ENCODE measurements around the gene CDH8.

The CDH8 gene

DNA sequence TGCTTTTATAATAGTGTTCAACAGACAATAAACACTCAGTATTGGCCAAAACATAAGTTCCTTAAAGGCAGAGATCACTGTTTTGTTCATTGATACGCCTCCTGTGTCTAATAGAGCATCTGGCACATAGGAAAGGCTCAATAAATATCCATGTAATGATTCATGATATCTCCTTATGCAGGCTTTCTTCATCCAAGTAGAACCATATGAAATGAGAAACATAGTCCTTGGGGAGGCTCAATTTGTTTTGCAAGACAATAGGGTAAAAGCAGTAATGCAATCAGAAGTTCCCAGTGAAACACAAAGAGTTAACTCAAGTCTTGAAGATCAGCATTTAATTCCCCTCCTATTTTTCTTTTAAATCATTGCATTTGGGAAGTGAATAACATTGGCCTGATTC, 16.4 kb downstream of the CDH8 start:
- H3K9me3 ChIP-seq (ENCODE audit: low read depth, low read length), result no peaks in the 10 kb centered on the region
- no peak overlapping the region for H3K27ac ChIP-seq
- TF ChIP-seq FOXP2 (optimal IDR thresholded peaks at IDR 0.05; ENCODE audit: control extremely low read depth, extremely low read length, insufficient read depth), result no peak
- TF ChIP-seq EZH2 (IDR thresholded peaks at IDR 0.05), result no peak
- no peaks in the 10 kb centered on the region for H3K36me3 ChIP-seq (ENCODE audit: insufficient read depth, low read length)
- no peak overlapping the region for H3K9ac ChIP-seq (ENCODE audit: insufficient read length)
- DNase-seq (ENCODE audit: low read depth, low spot score), result no peak
- H3K4me3 ChIP-seq, result no peak overlapping the region

DNA sequence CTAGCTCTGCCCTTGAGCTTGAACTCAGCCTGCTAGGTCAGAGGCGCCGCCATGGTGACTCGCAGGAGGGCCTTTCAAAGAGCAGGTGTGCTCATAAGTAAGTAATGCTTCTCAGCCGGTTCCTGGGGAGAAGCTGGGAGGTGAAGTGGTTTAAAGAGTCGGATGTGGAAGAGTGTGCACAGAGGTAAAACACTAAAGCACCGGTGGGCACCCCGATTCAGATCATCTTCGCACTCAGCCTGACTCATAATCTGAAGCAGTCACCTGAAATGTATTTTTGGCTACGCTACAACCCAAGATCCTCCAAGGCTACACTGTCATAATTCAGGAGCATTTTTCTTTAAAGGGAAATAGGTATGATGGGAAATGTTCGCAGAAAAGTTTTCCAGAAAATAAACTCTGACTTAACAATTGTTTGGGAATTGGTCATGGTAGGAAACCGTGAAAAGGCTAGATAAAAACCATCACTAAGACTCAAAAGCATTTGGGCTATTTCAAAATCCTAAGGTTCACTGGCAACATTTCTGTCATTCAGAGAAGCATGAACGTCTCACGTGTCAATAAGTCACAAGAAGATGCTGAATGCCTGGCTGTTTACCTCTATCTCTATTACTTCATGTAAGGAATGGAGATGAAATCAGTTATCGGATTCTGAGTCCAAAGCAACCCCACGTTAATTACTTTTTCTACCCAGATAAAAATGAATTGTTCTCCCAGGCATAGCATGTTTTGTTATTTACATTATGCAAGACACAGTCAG, 17.8 kb downstream of the CDH8 start:
- Histone ChIP-seq H3K4me3 (no peak overlapping the region), H3K36me3 (ENCODE audit: insufficient read depth, low read length) (no peaks in the 10 kb centered on the region), H3K27ac (no peak overlapping the region), H3K9ac (ENCODE audit: insufficient read length) (no peak overlapping the region), H3K9me3 (ENCODE audit: low read depth, low read length) (no peaks in the 10 kb centered on the region)
- no peak for DNase-seq (ENCODE audit: low read depth, low spot score)
- TF ChIP-seq EZH2 (IDR thresholded peaks at IDR 0.05) (no peak), POLR2AphosphoS5 (IDR thresholded peaks at IDR 0.05; ENCODE audit: borderline replicate concordance, low read depth, low read length) (no peak), FOXP2 (optimal IDR thresholded peaks at IDR 0.05; ENCODE audit: control extremely low read depth, extremely low read length, insufficient read depth) (no peak)

GRCh38 chr16:62014319-62014923, 21.8 kb downstream of the CDH8 start:
- DNase-seq (ENCODE audit: low read depth, low spot score), result no peak
- H3K9me3 ChIP-seq (ENCODE audit: low read depth, low read length), result no peaks in the 10 kb centered on the region
- TF ChIP-seq EZH2 (IDR thresholded peaks at IDR 0.05) (no peak), FOXP2 (optimal IDR thresholded peaks at IDR 0.05; ENCODE audit: control extremely low read depth, extremely low read length, insufficient read depth) (no peak), POLR2AphosphoS5 (IDR thresholded peaks at IDR 0.05; ENCODE audit: borderline replicate concordance, low read depth, low read length) (no peak)

GRCh38 chr16:62010186-62010585, 26.1 kb downstream of the CDH8 start:
- no peak for DNase-seq (ENCODE audit: low read depth, low spot score)
- Histone ChIP-seq H3K36me3 (ENCODE audit: insufficient read depth, low read length) (no peaks in the 10 kb centered on the region), H3K4me3 (no peak overlapping the region), H3K9me3 (ENCODE audit: low read depth, low read length) (no peaks in the 10 kb centered on the region), H3K27ac (no peak overlapping the region), H3K9ac (ENCODE audit: insufficient read length) (no peak overlapping the region)
- TF ChIP-seq POLR2AphosphoS5 (IDR thresholded peaks at IDR 0.05; ENCODE audit: borderline replicate concordance, low read depth, low read length) (no peak), FOXP2 (optimal IDR thresholded peaks at IDR 0.05; ENCODE audit: control extremely low read depth, extremely low read length, insufficient read depth) (no peak), EZH2 (IDR thresholded peaks at IDR 0.05) (no peak)

More at GRCh38 chr16:62014319-62014923, 21.8 kb downstream of the CDH8 start:
- Histone ChIP-seq H3K4me3 (no peak overlapping the region), H3K9ac (ENCODE audit: insufficient read length) (no peak overlapping the region), H3K27ac (no peak overlapping the region), H3K36me3 (ENCODE audit: insufficient read depth, low read length) (no peaks in the 10 kb centered on the region)

DNA sequence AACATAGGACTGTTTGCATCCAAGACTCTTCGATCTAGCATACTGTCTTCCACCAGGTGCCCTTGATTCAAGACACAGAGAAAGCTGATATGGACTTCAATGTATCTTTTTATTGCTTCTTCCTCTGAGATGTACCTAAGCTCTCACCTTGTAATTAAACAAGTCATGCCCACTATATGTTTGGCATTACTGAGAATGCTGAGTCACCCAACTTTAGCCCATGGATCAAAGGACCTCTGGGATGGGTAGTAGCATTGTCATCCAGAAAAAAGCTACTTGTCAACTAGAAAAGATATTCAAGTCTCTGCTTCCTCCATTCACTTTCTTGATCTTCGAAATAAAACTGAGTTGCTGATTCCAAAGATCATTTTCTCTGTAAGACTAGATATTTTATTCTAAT, 37.8 kb downstream of the CDH8 start:
- no peaks in the 10 kb centered on the region for H3K9me3 ChIP-seq (ENCODE audit: low read depth, low read length)
- no peak overlapping the region for H3K4me3 ChIP-seq
- no peak overlapping the region for H3K9ac ChIP-seq (ENCODE audit: insufficient read length)
- no peak for TF ChIP-seq EZH2 (IDR thresholded peaks at IDR 0.05)
- TF ChIP-seq FOXP2 (optimal IDR thresholded peaks at IDR 0.05; ENCODE audit: control extremely low read depth, extremely low read length, insufficient read depth), result no peak
- no peak for TF ChIP-seq POLR2AphosphoS5 (IDR thresholded peaks at IDR 0.05; ENCODE audit: borderline replicate concordance, low read depth, low read length)
- H3K36me3 ChIP-seq (ENCODE audit: insufficient read depth, low read length), result no peaks in the 10 kb centered on the region
- no peak overlapping the region for H3K27ac ChIP-seq
- no peak for DNase-seq (ENCODE audit: low read depth, low spot score)

DNA sequence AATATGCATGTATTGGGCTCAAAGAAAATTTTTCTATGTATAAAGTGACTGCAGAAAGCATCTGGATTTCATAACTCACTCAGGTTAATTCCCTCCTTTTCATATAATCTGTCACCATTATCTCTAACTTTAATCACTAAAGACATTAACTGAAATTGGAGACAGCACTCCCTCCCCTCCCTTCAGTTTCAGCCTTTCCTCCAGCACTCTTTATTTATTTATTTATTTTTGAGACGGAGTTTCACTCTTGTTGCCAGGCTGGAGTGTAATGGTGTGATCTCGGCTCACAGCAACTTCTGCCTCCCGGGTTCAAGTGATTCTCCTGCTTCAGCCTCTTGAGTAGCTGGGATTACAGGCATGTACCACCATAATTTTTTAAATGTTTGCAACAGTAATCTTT, 43.1 kb downstream of the CDH8 start:
- DNase-seq (ENCODE audit: low read depth, low spot score), result no peak
- Histone ChIP-seq H3K27ac (no peak overlapping the region), H3K9ac (ENCODE audit: insufficient read length) (no peak overlapping the region), H3K9me3 (ENCODE audit: low read depth, low read length) (no peaks in the 10 kb centered on the region), H3K4me3 (no peak overlapping the region), H3K36me3 (ENCODE audit: insufficient read depth, low read length) (no peaks in the 10 kb centered on the region)
- TF ChIP-seq POLR2AphosphoS5 (IDR thresholded peaks at IDR 0.05; ENCODE audit: borderline replicate concordance, low read depth, low read length) (no peak), EZH2 (IDR thresholded peaks at IDR 0.05) (no peak), FOXP2 (optimal IDR thresholded peaks at IDR 0.05; ENCODE audit: control extremely low read depth, extremely low read length, insufficient read depth) (no peak)

DNA sequence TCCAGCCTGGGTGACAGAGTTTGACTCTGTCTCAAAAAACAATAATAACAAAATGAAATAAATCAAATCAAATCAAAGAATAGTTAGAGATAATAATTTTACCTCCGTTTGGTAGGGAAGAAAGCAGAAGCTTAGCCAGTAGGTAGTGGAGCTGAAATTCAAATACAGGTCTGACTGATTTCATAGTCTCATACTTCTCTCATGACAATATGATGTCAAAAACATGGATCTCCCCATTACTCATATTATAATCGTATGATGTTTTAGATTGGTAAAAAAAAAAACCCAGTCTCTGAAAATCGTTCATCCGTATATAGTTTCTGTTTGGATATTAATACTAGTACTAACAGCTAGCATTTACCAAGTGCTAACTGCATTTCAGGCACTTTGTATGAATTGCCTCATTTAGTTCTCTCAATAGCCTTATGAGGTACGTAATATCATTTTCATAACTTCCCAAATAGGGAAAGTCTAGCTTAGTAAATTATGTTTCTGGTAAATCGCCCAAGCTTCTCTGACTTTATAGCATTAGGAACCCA, 48.7 kb downstream of the CDH8 start:
- Histone ChIP-seq H3K4me3 (no peak overlapping the region), H3K27ac (no peak overlapping the region), H3K36me3 (ENCODE audit: insufficient read depth, low read length) (no peaks in the 10 kb centered on the region), H3K9me3 (ENCODE audit: low read depth, low read length) (no peaks in the 10 kb centered on the region), H3K9ac (ENCODE audit: insufficient read length) (no peak overlapping the region)
- no peak for TF ChIP-seq POLR2AphosphoS5 (IDR thresholded peaks at IDR 0.05; ENCODE audit: borderline replicate concordance, low read depth, low read length)
- TF ChIP-seq EZH2 (IDR thresholded peaks at IDR 0.05), result no peak
- no peak for TF ChIP-seq FOXP2 (optimal IDR thresholded peaks at IDR 0.05; ENCODE audit: control extremely low read depth, extremely low read length, insufficient read depth)
- DNase-seq (ENCODE audit: low read depth, low spot score), result no peak

DNA sequence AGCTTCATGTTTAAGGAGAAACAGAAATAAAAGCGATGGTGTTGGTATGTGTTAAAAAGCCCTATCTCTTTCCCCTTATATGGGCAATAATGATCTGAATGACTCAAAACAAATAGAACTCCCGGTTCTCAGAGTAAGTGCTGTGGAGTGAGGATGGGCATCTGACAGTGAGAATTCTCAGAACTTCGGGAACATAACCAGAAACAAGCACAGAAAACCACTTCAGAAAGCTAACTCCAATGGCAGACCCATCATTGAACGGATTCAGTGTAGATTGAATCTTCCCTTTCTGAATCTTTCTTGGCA, 67.2 kb downstream of the CDH8 start:
- no peak for DNase-seq (ENCODE audit: low read depth, low spot score)
- Histone ChIP-seq H3K9ac (ENCODE audit: insufficient read length) (no peak overlapping the region), H3K36me3 (ENCODE audit: insufficient read depth, low read length) (no peaks in the 10 kb centered on the region), H3K4me3 (no peak overlapping the region), H3K27ac (no peak overlapping the region), H3K9me3 (ENCODE audit: low read depth, low read length) (no peaks in the 10 kb centered on the region)
- no peak for TF ChIP-seq EZH2 (IDR thresholded peaks at IDR 0.05)
- no peak for TF ChIP-seq POLR2AphosphoS5 (IDR thresholded peaks at IDR 0.05; ENCODE audit: borderline replicate concordance, low read depth, low read length)
- no peak for TF ChIP-seq FOXP2 (optimal IDR thresholded peaks at IDR 0.05; ENCODE audit: control extremely low read depth, extremely low read length, insufficient read depth)
